NT2/D1 (cell line): ENCODE data around the gene ASIC1.

Source experiments
- SUZ12 ChIP-seq: IDR thresholded peaks from 2 replicates; pipeline ENCODE4 v1.6.1; 2011; ENCODE audit not compliant: insufficient read length, insufficient read depth; ENCODE audit errors: extremely low read depth
- YY1 ChIP-seq: IDR thresholded peaks from 2 replicates; pipeline ENCODE4 v1.6.1; 2011; ENCODE audit not compliant: insufficient read length, insufficient read depth
- ZNF274 ChIP-seq: IDR thresholded peaks from 2 replicates; pipeline ENCODE4 v1.6.1; 2011; ENCODE audit warnings: mild to moderate bottlenecking, low read depth, low read length

- TF ChIP-seq YY1 (no peak), ZNF274 (no peak), SUZ12 (no peak)
Observed at GRCh38 chr12:50018154-50018553, 39.2 kb upstream of the ASIC1 start.
